ENCODE measurements around the gene DDIT4. TPM values are rescaled to one million over a fixed set of nuclear protein-coding genes. Genes with fewer than 3 reads are reported as not detected.

DDIT4 gene
- total and polyA plus RNA-seq, 9 of the 15 experiments (the other 6 are each of a cell fraction or from before 2014, with no cell fraction given) = 8.2 to 675 (median 159) TPM

- TF ChIP-seq RNF219 (CRISPR knock-in tag; IDR thresholded peaks at IDR 0.05) (no peak), PML (IDR thresholded peaks at IDR 0.05; ENCODE audit: low read length) (no peak), SOX6 (IDR thresholded peaks at IDR 0.05) (no peak; the same call in none of the 2 replicates), ZNF586 (CRISPR knock-in tag; conservative IDR thresholded peaks at IDR 0.05) (0 out of 2 replicates have a peak, but pooled peaks have one; percentile 38), HOMEZ (CRISPR knock-in tag; IDR thresholded peaks at IDR 0.05) (no peak), SIRT6 (IDR thresholded peaks at IDR 0.05; ENCODE audit: low read depth, low read length) (no peak), IFI16 (CRISPR knock-in tag; IDR thresholded peaks at IDR 0.05) (no peak), ETV5 (CRISPR knock-in tag; IDR thresholded peaks at IDR 0.05; ENCODE audit: low read depth) (peak; percentile 71; the same call in 1 of the 2 replicates), ATF6 (CRISPR knock-in tag; IDR thresholded peaks at IDR 0.05) (no peak), PTTG1 (tag; IDR thresholded peaks at IDR 0.05; ENCODE audit: low read depth) (no peak), PHB2 (IDR thresholded peaks at IDR 0.05; ENCODE audit: low read depth) (no peak), POU5F1 (IDR thresholded peaks at IDR 0.05; ENCODE audit: borderline replicate concordance, low read depth, low read length, partially characterized antibody) (no peak), MYBL2 (IDR thresholded peaks at IDR 0.05; ENCODE audit: low read depth) (peak; percentile 77), MYBL2 (CRISPR knock-in tag; IDR thresholded peaks at IDR 0.05; ENCODE audit: borderline replicate concordance) (no peak), ZNF551 (CRISPR knock-in tag; IDR thresholded peaks at IDR 0.05) (no peak), ZKSCAN1 (IDR thresholded peaks at IDR 0.05; ENCODE audit: low read depth, low read length) (no peak), CBX1 (IDR thresholded peaks at IDR 0.05; ENCODE audit: low read depth) (peak; percentile 71; the same call in 1 of the 2 replicates), IRF9 (tag; IDR thresholded peaks at IDR 0.05) (no peak), ZNF239 (CRISPR knock-in tag; IDR thresholded peaks at IDR 0.05) (0 out of 2 replicates have a peak, but pooled peaks have one; percentile 29), ZBTB12 (CRISPR knock-in tag; IDR thresholded peaks at IDR 0.05) (no peak), EP300 (IDR thresholded peaks at IDR 0.05; ENCODE audit: low read length) (peak; percentile 48; the same call in 1 of the 2 replicates)
These were observed 18.7 kb upstream of the DDIT4 start (continued) for GRCh38 chr10:72254813-72255568.
